Cardiac fibroblast (primary cell): ENCODE measurements around the gene MPP3.
"Not testable (repeated sequence)": the region's sequence is repeated elsewhere in the genome, so short reads cannot be mapped to it uniquely, and the experiment has no call there.

ENCODE experiments used
- DNase-seq, 2 donors: peaks; one replicate each; pipeline versions ENCODE4 v3.0.0 to v3.0.0-alpha.2; 2010; ENCODE audit warnings: low read depth in 2 of 2
- H3K4me3 ChIP-seq, 2 donors: replicated peaks in 1 of 2; 1 replicate in 1 of 2; 2 replicates in 1 of 2; pipeline ENCODE4 v1.5.1; 2011; ENCODE audit warnings: low read depth in 2 of 2, low read length in 2 of 2, mild to moderate bottlenecking in 2 of 2, moderate library complexity in 1 of 2
- CTCF ChIP-seq: IDR thresholded peaks from one replicate; pipeline ENCODE4 v1.5.1; 2011; ENCODE audit warnings: low read depth, mild to moderate bottlenecking, low read length, inconsistent platforms

Gene MPP3

GRCh38 chr17:43845766-43846165 lies 12.8 kb upstream of the MPP3 start:
- DNase-seq = no peak
- TF ChIP-seq CTCF = no peak
- H3K4me3 ChIP-seq = no peak overlapping the region

GRCh38 chr17:43844241-43844640 lies 11.3 kb upstream of the MPP3 start:
- no peak for DNase-seq
- no peak overlapping the region for H3K4me3 ChIP-seq
- TF ChIP-seq CTCF = no peak

- no peak for DNase-seq
- no peak for TF ChIP-seq CTCF
- H3K4me3 ChIP-seq = no peak overlapping the region
These were observed 10.0 kb upstream of the MPP3 start for GRCh38 chr17:43842975-43843325.

- H3K4me3 ChIP-seq = not testable (repeated sequence)
- DNase-seq = peak in 1 of 2 donors; percentile 28
These were observed 9.4 kb upstream of the MPP3 start for GRCh38 chr17:43842091-43842974.

GRCh38 chr17:43841282-43841681 lies 8.3 kb upstream of the MPP3 start:
- H3K4me3 ChIP-seq = no peak overlapping the region
- TF ChIP-seq CTCF = no peak
- peak in 1 of 2 donors; percentile 11 for DNase-seq

GRCh38 chr17:43840814-43841213 lies 7.9 kb upstream of the MPP3 start:
- peak; percentile 31 for TF ChIP-seq CTCF
- peak; percentile 26 to 75 for DNase-seq
- no peak overlapping the region for H3K4me3 ChIP-seq

GRCh38 chr17:43839670-43840108 lies 6.7 kb upstream of the MPP3 start:
- DNase-seq = no peak
- H3K4me3 ChIP-seq = no peak overlapping the region

More at GRCh38 chr17:43839670-43840108, 6.7 kb upstream of the MPP3 start:
- no peak for TF ChIP-seq CTCF
